OCI-M2 (cell line): ENCODE measurements around the gene ITPRID1.

Experiments used
- DNase-seq: peaks from one replicate; lab custom pipeline; 2025; ENCODE audit not compliant: unreplicated experiment; lab: John Stamatoyannopoulos, UW

ITPRID1 gene

DNA sequence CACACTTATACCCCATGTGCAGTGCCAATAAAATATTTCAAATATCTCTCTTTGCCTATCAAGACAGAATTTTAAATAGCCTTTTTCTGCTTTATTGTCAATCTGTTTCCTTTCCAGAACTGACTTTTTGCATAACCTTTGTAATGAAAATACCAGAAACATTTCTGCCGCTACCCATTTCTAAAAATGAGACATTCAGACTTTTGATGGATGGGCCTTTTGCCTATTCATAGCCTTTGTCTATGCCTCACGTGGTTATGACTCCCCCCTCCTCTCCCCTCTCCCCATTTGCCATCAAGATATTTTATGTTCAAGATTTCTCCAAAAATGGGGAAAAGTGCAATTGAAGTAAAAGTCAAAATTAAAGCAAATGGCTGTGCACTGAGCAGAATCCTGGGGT is 179.0 kb downstream of the ITPRID1 start:
- no peak for DNase-seq

DNA sequence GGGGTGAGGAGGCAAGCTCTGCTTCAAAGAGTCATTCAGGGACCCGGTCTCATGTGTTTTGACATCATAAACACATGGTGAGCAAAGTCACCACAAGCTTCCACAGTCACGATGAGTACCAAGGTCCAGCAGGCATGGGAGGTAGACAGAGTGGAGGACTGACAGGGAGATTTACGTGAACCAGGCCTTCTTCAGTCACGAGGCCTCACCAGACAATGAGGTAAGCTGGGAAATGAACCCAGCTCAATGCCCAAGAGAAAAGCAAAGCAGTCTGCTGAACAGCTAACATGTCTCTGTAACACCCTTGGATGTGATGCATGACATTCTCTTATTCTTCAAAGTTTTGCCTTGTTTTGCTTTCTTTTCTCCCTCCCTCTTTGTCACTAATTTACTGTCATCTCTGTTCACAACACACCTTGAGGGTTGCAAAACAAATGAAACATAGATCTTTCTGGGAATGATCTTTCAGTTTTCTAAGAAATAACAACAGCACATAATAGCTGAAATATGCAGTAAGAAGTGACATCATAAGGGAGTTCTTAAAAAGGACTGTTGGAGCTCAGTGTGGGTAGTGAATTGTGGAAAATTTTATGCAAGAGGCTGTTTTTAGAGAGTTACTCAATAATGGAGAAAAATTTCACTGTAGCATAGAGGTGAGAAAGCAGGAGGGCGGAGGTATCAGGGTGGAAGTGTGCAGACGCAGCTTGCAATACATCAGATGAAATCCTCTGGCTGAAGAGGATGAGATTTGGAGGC is 182.1 kb downstream of the ITPRID1 start:
- DNase-seq, result no peak

DNA sequence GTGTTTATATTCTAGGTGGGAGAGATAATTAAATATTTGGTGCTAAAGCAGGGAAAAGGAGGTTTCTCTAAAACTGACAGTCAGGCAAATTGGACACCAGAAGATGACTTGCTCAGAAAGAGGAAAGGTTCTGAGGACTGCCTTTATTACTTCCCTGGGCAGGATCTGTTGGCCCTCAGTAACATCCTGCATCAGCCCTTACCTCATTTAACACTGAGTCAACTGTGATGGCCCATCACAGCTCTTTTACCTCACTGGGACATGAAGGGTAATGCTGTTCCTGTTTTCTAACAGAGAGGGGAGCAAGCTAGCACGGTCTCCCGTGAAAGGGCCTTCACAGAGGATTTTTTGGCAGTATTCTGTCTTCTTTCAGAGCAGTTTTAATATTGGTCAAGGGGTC is 185.2 kb downstream of the ITPRID1 start:
- no peak for DNase-seq

DNA sequence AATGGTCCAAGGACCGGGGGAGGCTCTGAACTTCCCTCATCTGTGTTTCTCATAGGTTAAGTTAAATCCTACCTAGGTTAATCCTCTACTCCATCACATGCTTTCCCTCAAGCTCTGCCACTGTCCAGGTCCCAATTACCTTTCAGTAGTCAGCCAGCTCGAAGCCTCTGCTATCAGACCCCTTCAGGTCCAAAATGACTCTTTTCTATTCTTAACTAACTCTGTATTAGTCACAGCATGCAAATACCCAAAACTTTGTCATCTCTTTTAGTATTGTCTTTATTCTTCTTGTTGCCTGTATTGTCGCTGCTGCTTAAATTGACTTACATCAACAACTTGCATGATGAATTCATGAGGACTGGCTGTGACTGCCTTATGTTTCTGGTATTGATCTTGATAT is 188.5 kb downstream of the ITPRID1 start:
- DNase-seq, result no peak

DNA sequence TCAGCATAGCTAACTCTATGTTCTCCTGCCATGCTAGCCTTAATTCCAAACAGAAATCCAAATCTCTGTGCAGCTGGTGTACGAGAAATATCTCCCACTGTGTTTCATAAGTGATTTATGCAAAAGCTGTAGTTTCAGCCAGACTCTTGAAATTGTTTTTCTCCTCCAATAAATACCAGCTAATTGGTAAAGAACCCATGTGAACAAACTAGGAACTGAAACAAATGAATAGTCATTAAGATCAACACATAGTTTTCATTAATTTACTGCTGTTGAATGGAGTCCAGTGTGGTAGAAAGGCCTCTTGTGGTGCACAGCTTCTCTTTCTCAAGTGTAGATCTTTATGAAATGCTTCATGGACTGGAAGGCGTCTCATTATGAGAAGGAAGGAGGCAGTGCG is 191.5 kb downstream of the ITPRID1 start:
- no peak for DNase-seq

DNA sequence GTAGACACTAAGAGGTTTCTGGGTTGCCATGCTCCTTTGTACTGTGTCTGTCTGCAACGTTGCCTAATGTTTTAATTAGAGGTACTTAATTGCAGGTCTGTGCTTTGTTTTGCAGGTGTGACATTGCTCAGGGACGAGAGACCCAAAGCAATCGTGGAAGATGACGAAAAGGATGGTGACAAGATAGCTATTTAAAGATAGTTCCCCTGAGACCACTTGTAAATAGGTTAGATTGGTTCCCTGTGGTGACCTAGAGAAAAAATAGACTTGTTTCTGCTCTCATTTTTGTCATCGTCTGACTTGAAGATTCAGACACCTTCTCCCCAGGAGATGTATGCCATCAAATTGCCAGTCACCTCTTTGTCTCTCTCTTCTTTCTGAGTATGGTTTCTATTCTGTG is 193.2 kb downstream of the ITPRID1 start:
- no peak for DNase-seq
